HG03066 (cell line): Measurements from ENCODE around the gene HMGA1.

Source experiments
- ATAC-seq: cut with Tn5 transposase; IDR thresholded peaks from one replicate; pipeline ENCODE4 v1.9.1; 2021; ENCODE audit warnings: low read depth; ENCODE audit not compliant: unreplicated experiment

HMGA1 gene

GRCh38 chr6:34223956-34224940 lies 12.4 kb upstream of the HMGA1 start:
- ATAC-seq = peak; percentile 78

DNA sequence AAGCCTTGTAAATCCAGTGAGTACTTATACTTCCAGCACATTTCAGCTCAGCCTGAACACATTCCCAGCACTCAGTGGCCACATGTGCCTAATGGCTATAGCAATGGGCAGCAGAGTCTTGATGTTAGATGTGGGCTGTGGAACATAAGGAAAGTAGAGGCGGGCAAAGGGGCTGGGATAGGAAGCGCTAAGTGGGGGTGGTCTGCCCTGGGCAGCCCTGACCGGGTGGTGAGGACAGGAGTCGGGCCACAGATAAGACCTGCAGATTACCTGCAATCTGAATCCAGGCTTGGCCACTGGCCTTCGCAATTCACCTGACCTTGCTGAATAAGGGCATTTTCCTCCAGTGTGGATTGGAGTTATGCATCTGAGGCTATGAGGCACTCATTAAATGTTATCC lies 11.1 kb upstream of the HMGA1 start:
- no peak for ATAC-seq

GRCh38 chr6:34226066-34226465 lies 10.6 kb upstream of the HMGA1 start:
- ATAC-seq = no peak

DNA sequence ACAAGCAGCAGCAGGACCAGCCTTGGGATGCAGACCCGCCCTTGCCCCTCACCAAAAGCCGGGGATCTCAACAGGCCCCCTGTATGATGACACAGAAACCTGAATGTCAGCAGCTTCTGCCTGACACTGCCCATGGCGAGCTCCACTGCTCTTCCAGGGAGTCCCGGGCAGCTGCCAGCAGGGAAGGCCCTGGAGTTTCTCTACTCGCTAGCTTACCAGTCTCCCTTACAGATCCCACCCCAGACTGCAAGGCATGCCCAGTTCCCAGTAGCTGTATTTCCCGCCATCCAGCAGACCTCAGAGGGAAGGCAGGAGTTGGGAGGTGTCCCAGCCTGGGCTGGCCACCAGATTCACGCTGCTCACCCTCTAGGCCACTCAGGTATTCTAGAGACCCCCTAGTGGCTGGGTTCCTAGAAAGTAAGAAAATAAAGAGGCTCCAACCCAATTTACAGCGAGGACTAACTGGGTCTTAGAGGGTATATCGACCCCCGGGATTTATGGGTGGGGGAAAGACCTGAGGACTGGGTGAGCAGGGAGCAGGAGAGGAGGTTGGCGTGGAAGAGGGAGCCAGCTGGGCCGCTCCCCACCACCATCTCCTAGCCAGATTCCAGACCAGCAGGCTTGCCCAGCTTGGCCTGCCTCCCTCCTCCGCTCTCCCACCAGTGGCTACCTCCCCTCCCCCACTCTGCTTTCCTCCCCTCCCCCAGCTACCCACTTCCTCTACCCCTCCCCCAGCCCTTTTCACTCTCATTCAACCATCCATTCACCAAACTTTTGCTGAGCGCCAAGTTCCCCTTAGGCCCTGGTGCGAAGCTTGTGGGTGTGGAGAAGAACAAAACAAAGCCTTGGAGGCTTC lies 9.7 kb upstream of the HMGA1 start:
- no peak for ATAC-seq

DNA sequence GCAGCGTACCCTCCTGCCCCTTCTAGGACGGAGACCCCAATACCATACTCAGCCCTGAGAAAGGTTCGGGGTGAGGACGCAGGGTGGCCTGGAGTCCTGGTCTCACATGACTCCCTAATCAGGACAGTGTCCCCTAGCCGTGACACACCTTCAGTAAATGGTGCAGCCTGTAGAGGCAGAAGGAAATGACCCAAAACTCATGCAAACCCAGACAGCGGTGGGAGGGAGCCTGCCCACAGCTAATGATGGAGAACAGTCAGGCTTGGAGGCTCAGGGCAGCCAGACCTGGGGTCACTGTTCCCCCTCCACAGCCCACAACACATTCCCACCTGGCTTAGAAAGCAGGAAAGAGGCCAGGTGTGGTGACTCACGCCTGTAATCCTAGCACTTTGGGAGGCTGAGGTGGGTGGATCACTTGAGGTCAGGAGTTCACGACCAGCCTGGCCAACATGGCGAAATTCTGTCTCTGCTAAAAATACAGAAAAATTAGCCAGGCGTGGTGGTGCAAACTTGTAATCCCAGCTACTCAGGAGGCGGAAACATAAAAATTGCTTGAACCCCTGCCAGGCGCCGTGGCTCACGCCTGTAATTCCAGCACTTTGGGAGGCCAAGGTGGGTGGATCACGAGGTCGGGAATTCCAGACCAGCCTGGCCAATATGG lies 8.8 kb upstream of the HMGA1 start:
- no peak for ATAC-seq

DNA sequence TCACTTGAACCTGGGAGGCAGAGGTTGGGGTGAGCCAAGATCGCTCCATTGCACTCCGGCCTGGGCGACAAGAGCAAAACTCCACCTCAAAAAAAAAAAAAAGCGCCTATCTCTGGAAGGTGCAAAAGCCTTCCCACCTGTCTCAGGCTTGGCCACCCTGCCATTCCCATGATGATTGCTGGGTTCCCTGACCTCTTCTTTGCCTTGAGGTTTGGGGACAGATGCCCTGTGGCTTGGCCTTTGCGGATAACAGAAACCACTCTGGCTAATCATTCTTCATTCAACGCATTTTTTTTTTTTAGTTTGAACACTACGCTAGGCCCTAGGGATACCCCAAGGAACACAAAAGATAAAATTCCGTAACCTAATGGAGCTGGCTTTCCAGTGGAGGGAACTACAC lies 6.8 kb upstream of the HMGA1 start:
- no peak for ATAC-seq

DNA sequence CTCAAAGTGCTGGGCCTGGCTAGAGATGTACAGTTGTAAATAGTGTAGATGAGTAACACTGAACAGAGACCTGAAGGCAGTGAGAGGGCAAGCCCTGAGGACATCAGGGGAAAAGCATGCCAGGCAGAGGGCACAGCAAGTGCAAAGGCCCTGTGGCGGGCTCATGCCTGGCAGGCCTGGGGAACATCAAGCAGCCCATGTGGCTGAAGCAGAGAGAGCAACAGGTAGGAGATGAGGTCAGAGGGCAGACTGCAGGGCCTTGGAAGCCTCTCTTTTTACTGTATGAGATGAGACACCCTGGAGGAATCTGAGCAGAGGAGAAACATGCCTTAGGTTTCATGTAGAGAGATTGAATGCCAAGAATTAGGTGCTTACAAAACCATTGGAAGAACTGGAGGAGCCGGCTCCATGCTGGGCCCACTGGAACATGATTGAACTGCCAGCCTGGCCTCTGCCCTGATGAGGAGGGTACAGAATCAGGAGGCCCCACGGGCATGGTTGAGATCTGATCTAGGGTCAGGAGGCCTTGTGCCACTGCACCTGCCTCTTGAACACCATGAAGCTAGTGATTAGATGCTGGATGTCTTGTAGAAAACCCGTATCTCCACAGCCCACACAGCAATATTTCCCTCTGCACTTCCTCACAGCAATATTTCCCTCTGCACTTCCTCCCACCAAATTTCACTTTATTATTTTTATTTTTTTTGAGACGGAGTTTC lies 5.9 kb upstream of the HMGA1 start:
- no peak for ATAC-seq

DNA sequence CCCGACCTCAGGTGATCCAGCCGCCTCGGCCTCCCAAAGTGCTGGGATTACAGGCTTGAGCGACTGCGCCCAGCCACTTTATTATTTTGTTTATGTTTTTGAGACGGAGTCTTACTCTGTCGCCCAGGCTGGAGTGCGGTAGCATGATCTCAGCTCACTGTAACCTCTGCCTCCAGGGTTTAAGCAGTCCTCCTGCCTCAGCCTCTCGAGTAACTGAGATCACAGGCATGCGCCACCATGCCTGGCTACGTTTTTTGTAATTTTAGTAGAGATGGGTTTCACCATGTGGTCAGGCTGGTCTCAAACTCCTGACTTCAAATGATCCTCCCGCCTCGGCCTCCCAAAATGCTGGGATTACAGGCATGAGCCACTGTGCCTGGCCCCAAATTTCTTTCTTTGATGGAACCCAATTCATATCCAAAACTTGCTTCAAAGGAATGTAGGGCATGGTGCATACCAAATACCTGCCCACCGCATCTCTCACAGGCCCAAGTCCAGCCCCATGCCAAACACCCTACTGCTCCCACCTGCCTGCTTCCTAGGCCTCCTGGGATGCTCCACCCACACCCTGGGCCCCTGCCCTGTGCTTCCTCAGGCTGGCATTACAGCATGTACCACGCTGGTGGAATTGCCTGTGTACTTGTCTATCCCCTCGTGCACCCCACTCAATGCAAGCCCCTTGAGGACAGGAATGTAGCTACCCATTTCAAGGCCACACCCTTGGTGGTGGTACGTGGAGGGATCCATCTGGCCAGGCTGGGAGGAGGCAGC lies 4.9 kb upstream of the HMGA1 start:
- ATAC-seq = no peak

GRCh38 chr6:34232901-34233300 lies 3.8 kb upstream of the HMGA1 start:
- ATAC-seq = no peak

GRCh38 chr6:34233867-34234266 lies 2.8 kb upstream of the HMGA1 start:
- no peak for ATAC-seq

DNA sequence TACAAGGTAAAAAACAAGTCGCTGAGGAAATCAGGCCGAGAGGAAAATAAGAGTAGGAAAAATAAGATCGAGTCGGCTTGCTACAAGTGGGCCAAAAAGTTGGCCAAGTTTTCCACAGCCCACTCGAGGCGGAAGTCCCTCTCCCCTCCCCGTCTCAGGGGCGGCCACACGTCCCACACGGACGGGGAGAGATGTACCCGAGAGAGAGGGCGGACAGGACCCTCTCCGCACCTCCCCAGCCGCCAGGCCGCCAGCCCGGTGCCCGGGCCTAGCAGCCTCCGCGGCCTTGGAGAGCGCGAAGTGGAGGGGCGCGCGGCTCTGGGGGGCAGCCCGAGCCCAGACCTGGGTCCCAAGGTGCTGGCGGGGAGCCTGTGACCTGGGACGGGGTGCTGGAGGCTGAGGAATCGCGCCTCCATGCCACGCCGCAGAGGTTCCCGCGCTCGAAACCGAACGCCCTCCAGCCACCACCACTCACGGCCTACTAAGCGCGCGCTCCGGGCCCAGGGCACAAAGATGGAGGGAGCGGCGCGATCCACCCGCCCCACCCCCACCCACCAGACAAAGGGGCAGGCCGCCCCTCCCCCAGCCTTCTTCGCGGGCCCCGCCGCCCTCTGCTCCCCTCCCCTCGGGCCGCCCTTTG lies 1.9 kb upstream of the HMGA1 start:
- no peak for ATAC-seq

- no peak for ATAC-seq
Observed at GRCh38 chr6:34235307-34236130, 1.2 kb upstream of the HMGA1 start.

DNA sequence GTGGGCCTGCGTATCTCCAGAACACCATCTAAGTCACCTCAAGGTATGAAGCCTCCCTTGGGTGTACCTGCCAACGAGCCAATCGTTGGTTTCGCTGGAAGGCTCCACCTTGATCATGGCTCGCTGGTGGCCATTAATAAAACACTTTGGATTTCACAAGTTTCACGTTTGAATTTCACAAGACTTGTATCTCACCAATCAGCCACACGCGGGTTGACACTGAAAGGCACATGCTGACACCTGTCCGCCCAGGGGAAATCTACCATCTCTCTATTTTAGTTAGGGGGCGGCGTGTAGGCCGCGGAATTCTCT lies 586 bp upstream of the HMGA1 start:
- peak; percentile 8 for ATAC-seq

- ATAC-seq = no peak
Observed at GRCh38 chr6:34237316-34237721, 646 bp downstream of the HMGA1 start.

DNA sequence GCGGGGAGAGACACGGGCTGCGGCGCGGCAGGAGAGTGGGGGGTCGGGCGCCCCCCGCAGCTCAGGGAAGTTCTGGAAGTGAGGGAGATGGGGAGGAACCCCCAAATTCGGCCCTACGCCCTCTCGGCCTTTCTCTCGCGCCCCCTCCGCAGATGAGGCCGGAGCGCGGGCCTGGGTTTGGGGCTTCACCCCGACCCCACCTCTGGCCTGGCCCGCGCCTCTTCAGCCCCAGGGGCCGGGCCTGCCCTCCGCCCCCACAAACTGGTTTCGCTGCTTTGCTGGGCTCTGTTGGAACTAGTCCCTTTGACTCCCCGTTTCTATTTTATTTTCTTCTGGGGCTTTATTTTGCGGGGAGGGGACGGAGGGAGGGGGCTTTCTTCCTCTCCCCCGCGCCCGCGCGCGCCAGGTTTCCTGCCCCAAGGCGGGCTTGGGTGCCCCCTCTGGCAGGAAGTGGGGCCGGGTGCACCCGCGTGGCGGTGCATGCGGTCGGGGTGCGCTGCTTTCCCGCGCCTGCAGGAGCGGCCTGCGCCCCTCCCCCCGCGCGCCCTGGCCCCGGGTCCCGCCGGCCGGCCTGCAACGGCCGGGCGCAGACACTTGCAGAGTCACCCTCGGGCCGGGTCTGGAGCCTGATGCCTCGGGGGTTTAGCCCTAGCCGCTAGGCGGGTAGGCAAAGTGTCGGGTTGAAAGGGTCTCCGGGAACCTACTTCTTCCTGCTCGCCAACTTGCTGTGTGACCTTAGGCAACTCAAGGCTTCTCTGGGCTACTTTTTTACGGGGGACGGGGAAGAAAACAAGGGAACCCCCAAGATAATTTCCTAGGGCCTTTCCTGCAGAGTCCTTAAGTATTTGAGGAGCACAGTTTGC lies 1.3 kb downstream of the HMGA1 start:
- ATAC-seq = no peak

DNA sequence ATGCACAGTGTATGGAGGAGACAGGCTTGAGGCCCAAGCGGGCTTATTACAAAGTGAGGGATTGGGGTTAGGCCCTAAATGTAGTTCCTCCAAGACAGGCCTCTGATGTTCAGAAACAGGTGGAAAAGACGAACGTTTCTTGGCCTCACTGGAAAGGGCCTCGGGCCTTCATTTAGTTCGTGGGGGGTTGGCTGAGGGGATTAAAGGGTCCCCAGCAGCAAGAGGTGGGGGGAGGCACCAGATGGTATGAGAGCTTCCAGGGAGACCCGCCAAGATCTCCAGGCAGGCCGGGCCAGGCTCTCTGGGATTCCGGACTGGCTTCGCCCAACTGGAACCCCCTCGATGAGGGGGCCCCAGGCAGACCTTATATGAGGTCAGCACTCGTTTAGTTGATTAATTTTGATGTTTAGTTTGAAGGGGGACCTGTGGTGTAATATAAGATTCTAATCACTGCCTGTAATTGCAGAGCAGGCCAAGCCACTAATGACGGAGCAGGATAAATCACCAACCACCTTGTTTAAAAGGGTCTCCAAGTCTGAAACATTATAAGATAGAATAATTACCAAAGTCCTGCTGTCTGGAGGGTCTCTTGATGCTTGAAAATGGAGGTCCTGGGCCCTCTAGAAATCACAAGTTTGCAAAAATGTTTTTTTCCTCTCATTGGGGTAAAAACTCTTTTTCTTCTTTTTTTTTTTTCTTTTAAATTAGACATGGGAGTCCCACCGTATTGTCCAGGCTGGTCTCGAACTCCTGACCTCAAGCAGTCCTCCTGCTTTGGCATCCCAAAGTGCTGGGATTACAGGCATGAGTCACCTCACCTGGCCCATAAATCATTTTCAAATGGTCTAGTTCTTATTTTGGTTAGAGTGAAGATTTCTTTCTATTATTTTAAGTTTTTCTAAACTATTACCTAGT lies 2.2 kb downstream of the HMGA1 start:
- ATAC-seq = no peak

- no peak for ATAC-seq
Observed at GRCh38 chr6:34239500-34239825, 2.8 kb downstream of the HMGA1 start.
